Smooth muscle cell (in vitro differentiated cells): ENCODE results near the gene KIF24. TPM values are rescaled to one million over a fixed set of nuclear protein-coding genes. Genes with fewer than 3 reads are reported as not detected.
"Not testable (repeated sequence)": the region's sequence is repeated elsewhere in the genome, so short reads cannot be mapped to it uniquely, and the experiment has no call there.

Experiments used
- DNase-seq: peaks from one replicate; lab custom pipeline; 2025; ENCODE audit not compliant: unreplicated experiment; lab: John Stamatoyannopoulos, UW
- H2AFZ ChIP-seq: fragments of 200-600 bp; sonication (generic); 2 replicates; pipeline ENCODE4 v1.6.0; 2016; ENCODE audit warnings: antibody characterized with exemption, low read depth, mild to moderate bottlenecking
- H3F3A ChIP-seq: fragments of 200-600 bp; sonication (generic); 2 replicates; pipeline ENCODE4 v1.6.0; 2017; ENCODE audit warnings: antibody characterized with exemption, low read depth
- H3K27ac ChIP-seq: fragments of 200-600 bp; sonication (generic); 2 replicates; pipeline ENCODE4 v1.5.1; 2016; ENCODE audit warnings: low read depth, mild to moderate bottlenecking
- H3K27me3 ChIP-seq: fragments of 200-600 bp; sonication (generic); 2 replicates; pipeline ENCODE4 v1.6.1; 2016; ENCODE audit warnings: low read depth, mild to moderate bottlenecking
- H3K36me3 ChIP-seq: fragments of 200-600 bp; sonication (generic); 2 replicates; pipeline ENCODE4 v1.5.1; 2016; ENCODE audit warnings: low read depth
- H3K4me1 ChIP-seq: fragments of 200-600 bp; sonication (generic); 2 replicates; pipeline ENCODE4 v1.5.1; 2016; ENCODE audit warnings: low read depth
- H3K4me2 ChIP-seq: fragments of 200-600 bp; sonication (generic); 2 replicates; pipeline ENCODE4 v1.6.0; 2016; ENCODE audit warnings: mild to moderate bottlenecking
- H3K4me3 ChIP-seq: fragments of 200-600 bp; sonication (generic); 2 replicates; pipeline ENCODE4 v1.5.1; 2016; ENCODE audit warnings: mild to moderate bottlenecking
- H3K79me2 ChIP-seq: fragments of 200-600 bp; sonication (generic); 2 replicates; pipeline ENCODE4 v1.6.0; 2016; ENCODE audit warnings: low read depth, mild to moderate bottlenecking
- H3K9ac ChIP-seq: fragments of 200-600 bp; sonication (generic); 2 replicates; pipeline ENCODE4 v1.6.0; 2016; ENCODE audit warnings: low read depth
- H3K9me3 ChIP-seq: fragments of 200-600 bp; sonication (generic); replicated peaks from 2 replicates; pipeline ENCODE4 v1.5.1; 2016; ENCODE audit warnings: low read depth
- H4K20me1 ChIP-seq: fragments of 200-600 bp; sonication (generic); 2 replicates; pipeline ENCODE4 v1.6.0; 2016; ENCODE audit warnings: low read depth
- CTCF ChIP-seq: fragments of 200-600 bp; sonication (generic); IDR thresholded peaks from 2 replicates; pipeline ENCODE4 v1.5.1; 2017; ENCODE audit warnings: borderline replicate concordance, mild to moderate bottlenecking, antibody characterized with exemption; ENCODE audit not compliant: insufficient read depth, poor library complexity, severe bottlenecking
- WGBS: methylation state at CpG from one replicate; pipeline ENCODE4 v1.1.7; 2016; ENCODE audit warnings: low lambda C conversion rate; 5-methylcytosine and 5-hydroxymethylcytosine counted together
- polyA plus RNA-seq: library from polyadenylated mRNA; unstranded; fragments of >200 nt; fragmentation: Nextera tagmentation; extraction: Ambion mirVana; gene quantifications from 2 replicates; pipeline ENCODE4 v1.2.1, GENCODE V29; 2016
- total RNA-seq: library from RNA; depleted of rRNA; stranded (reverse); fragments of >200 nt; gene quantifications from 2 replicates; pipeline ENCODE4 v1.2.3, GENCODE V29; 2014

The KIF24 gene
- total and polyA plus RNA-seq, 2 experiments from 2014 or later: 0.51 to 1.2 TPM

- Histone ChIP-seq H3K27ac (no peak overlapping the region), H3F3A (no peaks in the 10 kb centered on the region), H2AFZ (no peak overlapping the region), H3K4me1 (no peaks in the 10 kb centered on the region), H3K4me3 (no peak overlapping the region), H3K9me3 (no peaks in the 10 kb centered on the region), H3K4me2 (no peak overlapping the region), H4K20me1 (no peaks in the 10 kb centered on the region), H3K9ac (no peak overlapping the region), H3K36me3 (no peaks in the 10 kb centered on the region), H3K79me2 (no peaks in the 10 kb centered on the region), H3K27me3 (no peaks in the 10 kb centered on the region)
- 98% methylated on average over 94 of the region's 105 CpGs for WGBS
- TF ChIP-seq CTCF: no peak
- DNase-seq: no peak
Observed at GRCh38 chr9:34370970-34371880, 42.2 kb upstream of the KIF24 start.

- Histone ChIP-seq H3K36me3 (no peaks in the 10 kb centered on the region), H3K79me2 (no peaks in the 10 kb centered on the region), H2AFZ (no peak overlapping the region), H3K4me1 (no peaks in the 10 kb centered on the region), H3K4me3 (no peak overlapping the region), H3K27me3 (no peaks in the 10 kb centered on the region), H3K9me3 (no peaks in the 10 kb centered on the region), H4K20me1 (no peaks in the 10 kb centered on the region), H3K9ac (no peak overlapping the region), H3K4me2 (no peak overlapping the region), H3K27ac (no peak overlapping the region), H3F3A (no peaks in the 10 kb centered on the region)
- TF ChIP-seq CTCF: no peak
- no peak for DNase-seq
- 92% methylated on average over 13 of the region's 23 CpGs for WGBS
Observed at GRCh38 chr9:34370335-34370969, 41.4 kb upstream of the KIF24 start.

GRCh38 chr9:34369636-34370035 lies 40.6 kb upstream of the KIF24 start:
- no peaks in the 10 kb centered on the region for H3K4me1 ChIP-seq
- H3K4me2 ChIP-seq: no peak overlapping the region
- H3K9me3 ChIP-seq: no peaks in the 10 kb centered on the region
- H3K27ac ChIP-seq: no peak overlapping the region
- H3K4me3 ChIP-seq: no peak overlapping the region
- H3F3A ChIP-seq: no peaks in the 10 kb centered on the region
- no peaks in the 10 kb centered on the region for H3K27me3 ChIP-seq
- no peak overlapping the region for H2AFZ ChIP-seq
- no peaks in the 10 kb centered on the region for H4K20me1 ChIP-seq
- no peak for TF ChIP-seq CTCF
- no peaks in the 10 kb centered on the region for H3K36me3 ChIP-seq
- no peaks in the 10 kb centered on the region for H3K79me2 ChIP-seq
- no peak overlapping the region for H3K9ac ChIP-seq
- WGBS: 86% methylated on average over 4 of the region's 4 CpGs
- DNase-seq: no peak

- H2AFZ ChIP-seq, H3K27ac ChIP-seq, H3K79me2 ChIP-seq, H3K4me3 ChIP-seq, H3K4me2 ChIP-seq, H3K36me3 ChIP-seq, H3K9me3 ChIP-seq, H3K9ac ChIP-seq, H4K20me1 ChIP-seq, DNase-seq, H3K4me1 ChIP-seq, H3K27me3 ChIP-seq, H3F3A ChIP-seq: not testable (repeated sequence)
- WGBS: 97% methylated on average over 5 of the region's 5 CpGs
Observed at GRCh38 chr9:34368796-34369195, 39.7 kb upstream of the KIF24 start.

- H3K36me3 ChIP-seq, H3K27me3 ChIP-seq, H3K9ac ChIP-seq, DNase-seq, H3K4me3 ChIP-seq, H3K9me3 ChIP-seq, H3F3A ChIP-seq, H4K20me1 ChIP-seq, H3K79me2 ChIP-seq, H3K4me2 ChIP-seq, H3K27ac ChIP-seq, H2AFZ ChIP-seq: not testable (repeated sequence)
- WGBS: 96% methylated on average over 3 of the region's 3 CpGs
- peaks cover 15% of the 10 kb centered on the region for H3K4me1 ChIP-seq
Observed at GRCh38 chr9:34367751-34368410, 38.8 kb upstream of the KIF24 start.
